HG03565 (cell line): ENCODE measurements around the gene RPS6KA2.
"Not testable (repeated sequence)": the region's sequence is repeated elsewhere in the genome, so short reads cannot be mapped to it uniquely, and the experiment has no call there.

ENCODE experiments used
- ATAC-seq: cut with Tn5 transposase; IDR thresholded peaks from one replicate; pipeline ENCODE4 v1.9.1; 2021; ENCODE audit warnings: mild to moderate bottlenecking, moderate library complexity; ENCODE audit not compliant: unreplicated experiment

Gene RPS6KA2

DNA sequence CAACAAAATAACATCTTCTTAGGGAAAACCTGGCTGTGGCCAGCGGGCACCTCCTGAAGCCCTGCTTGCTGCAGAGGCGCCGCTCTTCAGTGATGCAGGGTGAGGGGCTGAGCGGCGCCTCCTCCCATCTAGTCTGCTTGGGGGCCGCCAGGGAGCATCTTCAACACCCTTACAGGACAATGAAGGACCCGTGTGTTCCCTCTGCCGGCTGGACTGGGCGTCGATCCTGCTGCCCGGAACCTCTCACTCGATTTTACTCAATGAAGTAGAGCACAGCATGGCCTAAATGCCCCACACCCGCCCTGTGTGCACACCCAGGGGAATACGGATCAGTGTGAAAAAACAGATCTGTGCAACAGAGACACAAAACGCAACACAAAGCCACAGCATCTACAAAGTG, 215.8 kb downstream of the RPS6KA2 start:
- no peak for ATAC-seq

DNA sequence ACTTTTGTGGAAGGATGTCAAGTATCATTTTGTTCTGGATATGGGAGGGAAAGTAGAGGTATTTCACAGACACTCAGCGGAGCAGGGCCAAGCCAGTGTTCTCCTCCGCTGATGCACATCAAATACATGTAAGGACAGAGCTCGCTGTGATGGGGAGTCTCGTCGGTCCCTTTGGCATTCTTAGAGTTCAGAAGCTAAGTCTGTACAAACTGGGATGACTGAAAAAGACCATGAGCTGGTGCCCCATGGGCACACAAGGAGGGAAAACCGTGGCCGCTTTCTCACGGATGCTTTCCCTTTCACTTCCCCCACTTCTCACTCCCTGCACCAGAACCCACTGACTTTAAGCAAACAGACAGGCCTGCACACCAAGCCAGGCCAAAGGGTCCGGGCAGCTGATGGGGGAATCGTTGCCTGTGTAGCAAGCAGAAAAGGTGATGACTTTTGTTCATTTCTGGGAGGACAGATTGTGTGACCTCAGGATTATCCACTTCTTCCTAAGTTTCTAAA, 216.6 kb downstream of the RPS6KA2 start:
- no peak for ATAC-seq

DNA sequence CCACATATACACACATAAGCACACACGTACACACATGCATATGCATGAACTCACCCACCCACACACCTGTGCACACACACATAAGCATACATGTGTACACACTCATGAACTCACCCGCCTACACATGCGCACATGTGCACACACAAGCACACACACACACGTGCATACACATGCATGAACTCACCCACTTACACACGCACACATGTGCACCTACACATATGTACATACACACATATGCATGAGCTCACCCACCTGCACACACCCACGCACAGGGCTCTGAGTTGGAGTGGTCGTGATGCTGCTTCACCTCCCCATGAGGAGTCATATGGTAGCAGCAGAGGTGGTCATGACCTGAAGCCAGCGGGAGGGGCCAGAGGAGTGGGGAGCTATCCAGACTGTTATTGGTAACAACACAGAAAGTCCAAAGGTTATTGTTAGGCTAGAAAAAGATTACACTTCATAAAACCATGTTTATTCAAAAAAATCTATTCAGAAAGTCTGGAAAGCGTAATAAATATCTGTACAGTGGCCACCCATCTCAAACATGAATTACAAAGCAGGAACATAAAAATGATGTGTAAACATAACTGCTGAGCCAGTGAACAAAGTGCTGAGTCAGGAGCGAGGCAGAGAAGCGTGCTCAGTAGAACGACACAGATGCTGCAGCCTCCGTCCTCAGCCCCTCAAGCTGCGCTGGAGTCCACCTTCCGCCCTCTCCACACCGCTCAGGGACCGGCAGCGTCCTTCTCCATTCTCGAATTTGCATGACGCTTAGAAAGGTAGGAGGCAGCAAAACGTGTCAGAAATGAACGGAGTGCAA, 217.9 kb downstream of the RPS6KA2 start:
- ATAC-seq: no peak

DNA sequence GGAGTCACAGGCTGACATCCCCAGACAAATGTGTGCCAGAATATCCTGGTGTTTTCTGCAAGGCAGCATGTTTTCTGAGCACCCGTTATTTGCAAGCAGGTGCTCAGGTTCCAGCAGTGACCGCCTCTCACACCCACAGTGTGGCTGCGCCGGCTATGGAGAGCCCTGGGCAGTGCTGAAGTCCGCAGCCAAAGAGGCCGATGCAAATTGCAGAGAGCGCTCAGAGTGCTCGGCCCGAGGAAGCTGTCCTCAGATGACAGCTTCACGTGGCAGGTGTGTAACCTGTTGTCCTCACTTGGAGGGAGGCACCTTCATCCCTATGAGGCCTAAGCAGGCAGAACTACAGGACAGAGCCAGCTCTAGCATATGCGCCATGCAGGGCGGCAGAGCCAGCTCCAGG, 220.9 kb downstream of the RPS6KA2 start:
- no peak for ATAC-seq

DNA sequence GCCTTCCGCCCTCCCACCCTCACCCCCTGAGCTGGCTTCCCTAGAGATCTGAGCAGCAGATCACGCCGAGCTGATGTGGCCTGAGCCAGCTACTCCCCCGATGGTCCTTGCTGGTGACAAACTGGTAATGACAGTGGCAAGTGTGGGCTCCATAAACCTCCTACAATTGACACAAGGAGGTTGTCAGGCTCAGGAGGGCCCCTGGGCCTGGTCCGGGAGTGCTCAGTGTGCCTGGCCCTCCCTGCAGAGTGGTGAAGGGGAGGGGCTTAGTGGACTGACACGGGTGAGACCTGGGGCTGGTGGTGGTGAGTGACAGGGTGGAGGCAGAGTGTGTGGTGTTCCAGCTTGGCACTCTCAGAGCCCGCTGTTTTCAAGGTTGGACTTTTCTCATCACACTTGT, 221.7 kb downstream of the RPS6KA2 start:
- ATAC-seq: no peak

DNA sequence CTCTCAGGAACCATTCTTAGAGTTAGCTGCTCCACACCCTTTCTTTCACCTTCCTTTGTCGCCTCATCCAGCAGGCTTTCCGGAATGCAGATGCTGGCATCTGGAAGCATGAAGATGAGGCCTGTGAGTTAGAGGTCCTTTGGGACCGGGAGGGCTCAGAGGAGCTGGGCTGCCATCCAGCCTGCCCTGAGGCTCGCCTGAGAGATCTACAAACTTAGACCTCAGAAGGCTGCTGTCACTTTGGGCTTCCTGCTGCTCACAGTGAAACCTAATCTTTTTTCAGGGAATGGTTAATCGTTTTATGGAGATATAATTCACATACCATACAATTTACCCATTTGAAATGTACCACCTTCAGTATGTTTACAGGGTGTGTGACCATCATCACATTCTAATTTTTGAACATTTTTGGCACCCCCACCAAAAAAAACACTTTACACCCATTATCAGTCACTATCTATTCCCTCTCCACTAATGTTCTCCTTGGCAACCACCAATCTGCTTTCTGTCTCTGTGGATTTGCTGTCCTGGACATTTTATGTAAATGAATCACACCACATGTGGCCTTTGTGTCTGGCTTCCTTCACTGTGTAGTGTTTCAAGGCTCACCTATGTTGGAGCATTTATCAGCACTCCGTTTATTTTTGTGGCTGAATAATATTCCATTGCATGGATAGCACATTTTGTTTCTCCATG, 224.3 kb downstream of the RPS6KA2 start:
- no peak for ATAC-seq

DNA sequence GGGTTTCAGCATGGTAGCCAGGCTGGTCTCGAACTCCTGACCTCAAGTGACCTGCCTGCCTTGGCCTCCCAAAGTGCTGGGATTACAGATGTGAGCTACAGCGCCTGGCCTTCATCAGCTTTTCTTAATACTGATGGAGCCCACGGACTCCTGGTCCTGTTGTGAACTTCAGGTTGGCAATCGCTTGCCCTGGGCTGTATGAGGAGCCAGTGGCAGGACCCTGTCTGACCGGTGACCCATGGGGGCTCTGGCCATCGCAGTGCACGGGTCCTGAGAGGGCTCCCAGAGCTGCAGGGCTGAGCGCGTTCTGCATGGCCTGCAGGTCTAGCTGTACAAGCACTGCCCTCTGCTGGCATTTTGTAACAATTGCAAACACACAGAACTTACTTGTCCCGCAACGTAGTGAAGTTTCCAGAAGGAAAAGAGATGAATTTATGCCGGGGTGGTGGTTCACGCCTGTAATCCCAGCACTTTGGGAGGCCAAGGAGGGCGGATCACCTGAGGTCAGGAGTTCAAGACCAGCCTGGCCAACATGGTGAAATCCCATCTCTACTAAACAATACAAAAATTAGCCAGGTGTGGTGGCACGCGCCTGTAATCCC, 226.3 kb downstream of the RPS6KA2 start:
- peak; percentile 81 for ATAC-seq

DNA sequence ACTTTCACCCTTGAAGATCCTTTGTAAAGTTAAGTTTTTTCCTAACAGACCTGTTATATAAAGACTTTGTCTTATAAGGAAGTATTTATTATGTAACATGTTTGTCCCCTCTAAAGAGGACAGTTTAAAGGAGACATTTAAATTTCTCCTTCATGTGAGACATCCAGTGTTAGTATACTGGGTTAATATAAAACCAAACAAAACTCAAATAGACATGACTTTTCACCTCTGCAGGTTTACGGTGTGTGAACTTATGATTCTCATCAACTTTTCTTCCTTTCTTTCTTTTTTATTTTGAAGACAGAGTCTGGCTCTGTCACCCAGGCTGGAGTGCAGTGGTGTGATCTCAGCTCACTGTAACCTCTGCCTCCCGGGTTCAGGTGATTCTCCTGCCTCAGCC, 226.9 kb downstream of the RPS6KA2 start:
- no peak for ATAC-seq

DNA sequence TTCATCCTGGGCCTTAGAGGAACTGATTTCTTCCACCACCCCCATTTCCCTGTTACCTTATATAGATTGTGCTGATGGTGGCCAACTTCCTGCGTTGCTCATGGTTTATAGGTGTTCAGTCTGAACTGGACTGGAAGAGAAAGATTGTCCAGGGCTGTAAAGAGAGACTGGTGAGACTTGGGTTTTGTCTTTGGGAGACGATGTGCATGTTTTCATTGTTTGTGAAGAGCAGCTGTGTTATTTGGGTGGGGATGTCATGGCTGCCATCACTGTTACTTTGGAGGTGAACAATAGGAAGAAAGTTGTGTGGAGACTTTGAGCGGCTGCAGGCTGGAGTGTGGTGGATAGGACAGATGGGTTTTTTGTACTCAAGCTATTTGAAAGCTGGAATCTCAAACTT, 228.7 kb downstream of the RPS6KA2 start:
- no peak for ATAC-seq

DNA sequence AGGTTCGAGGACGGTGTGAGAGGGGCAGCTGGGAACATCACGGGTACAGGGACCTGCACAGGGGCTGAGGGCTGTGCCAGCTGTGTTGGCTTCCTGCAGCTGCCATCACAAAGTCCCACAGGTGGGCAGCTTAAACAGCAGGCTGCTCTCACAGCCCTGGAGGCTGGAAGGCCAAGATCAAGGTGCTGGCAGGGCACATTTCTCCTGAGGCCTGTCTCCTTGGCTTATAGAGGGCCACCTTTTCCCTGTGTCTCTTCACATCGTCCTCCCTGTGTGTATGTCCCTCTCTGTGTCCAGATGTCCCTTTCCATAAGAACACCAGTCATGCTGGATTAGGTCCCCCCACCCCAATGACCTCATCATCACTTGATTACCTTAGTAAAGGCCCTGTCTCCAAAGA, 229.2 kb downstream of the RPS6KA2 start:
- no peak for ATAC-seq

DNA sequence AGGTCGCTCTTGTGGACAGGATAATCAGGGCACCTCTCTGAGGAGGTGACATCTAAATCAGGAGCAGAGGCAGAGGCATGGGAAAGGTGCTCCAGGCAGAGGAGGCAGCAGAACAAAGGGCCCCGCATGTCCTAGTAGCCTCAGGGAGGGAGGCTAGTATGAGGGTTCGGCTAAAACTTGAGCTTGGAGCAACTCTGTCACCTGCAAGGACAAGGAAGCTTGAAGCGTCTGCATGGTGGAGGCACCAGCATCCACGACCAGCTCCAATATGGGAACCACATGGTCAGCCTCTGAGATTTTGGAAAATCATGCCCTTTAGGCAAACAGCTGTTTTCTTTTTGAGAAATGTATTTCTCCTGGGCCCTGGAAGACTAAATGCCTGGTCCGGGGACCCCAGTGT, 231.3 kb downstream of the RPS6KA2 start:
- no peak for ATAC-seq

DNA sequence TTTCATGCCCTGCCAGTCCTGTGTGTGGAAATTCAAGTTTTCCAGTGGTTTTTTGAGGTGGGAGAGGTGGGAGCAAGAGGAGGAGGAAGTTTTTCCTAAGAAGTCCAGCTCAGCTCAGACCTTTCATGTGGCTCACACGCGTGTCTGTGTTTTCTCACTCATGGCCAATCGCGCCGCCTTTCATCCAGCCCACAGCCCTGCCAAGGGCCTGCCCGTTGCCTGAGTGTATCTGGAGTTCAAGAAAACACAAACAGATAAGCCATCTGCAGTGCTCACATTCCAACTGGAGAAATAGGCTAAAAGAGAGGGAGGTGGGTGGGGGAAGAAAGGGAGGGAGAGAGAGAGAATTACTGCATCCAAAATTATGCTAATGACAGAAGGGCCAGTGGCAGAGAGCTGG, 231.7 kb downstream of the RPS6KA2 start:
- ATAC-seq: no peak

DNA sequence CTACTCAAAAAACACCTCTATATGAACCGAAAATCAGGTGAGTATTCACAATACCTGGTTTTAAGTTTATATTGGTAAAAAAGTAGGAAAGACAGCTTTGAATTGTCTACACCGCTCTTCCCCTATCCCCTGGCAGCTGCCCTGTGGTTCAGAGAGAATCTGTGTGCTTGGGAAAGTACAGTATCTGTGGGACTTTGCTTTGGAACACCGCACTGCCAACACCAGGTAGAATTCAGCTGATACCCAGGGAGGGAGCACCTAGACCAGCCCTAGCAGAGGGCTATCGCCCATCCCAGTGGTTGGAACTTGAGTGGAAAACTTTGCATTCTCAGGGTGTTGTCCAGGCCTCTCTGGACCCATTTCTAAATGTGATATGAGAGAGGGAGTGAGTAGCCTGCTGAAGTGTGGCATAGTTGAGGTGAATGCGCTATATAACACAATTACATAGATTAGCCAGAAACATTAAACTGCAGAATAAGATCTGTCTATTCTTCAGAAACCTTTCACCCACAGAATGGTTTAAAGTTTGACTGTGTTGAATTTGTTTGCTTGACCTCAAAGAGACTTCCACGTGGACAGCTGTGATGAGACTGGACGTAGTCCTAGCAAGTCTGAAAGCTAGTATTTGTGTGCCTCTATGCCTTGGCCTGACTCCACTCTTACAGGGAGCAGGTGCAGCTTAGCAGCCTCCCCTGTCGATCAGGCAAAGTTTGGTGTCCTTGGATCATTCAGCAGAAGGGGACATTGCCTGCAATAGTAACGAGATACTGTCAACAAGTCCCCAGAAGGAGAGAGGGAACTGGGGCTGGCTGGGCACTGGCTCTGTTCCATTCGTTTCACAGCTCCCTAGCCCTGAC, 232.8 kb downstream of the RPS6KA2 start:
- no peak for ATAC-seq

DNA sequence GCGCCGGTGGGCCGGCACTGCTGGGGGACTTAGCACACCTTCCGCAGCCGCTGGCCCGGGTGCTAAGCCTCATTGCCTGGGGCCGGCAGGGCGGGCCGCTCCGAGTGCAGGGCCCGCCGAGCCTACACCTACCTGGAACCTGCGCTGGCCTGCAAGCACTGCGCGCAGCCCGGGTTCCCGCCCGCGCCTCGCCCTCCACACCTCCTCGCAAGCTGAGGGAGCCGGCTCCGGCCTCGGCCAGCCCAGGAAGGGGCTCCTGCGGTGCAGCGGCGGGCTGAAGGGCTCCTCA, 233.6 kb downstream of the RPS6KA2 start:
- ATAC-seq: no peak

DNA sequence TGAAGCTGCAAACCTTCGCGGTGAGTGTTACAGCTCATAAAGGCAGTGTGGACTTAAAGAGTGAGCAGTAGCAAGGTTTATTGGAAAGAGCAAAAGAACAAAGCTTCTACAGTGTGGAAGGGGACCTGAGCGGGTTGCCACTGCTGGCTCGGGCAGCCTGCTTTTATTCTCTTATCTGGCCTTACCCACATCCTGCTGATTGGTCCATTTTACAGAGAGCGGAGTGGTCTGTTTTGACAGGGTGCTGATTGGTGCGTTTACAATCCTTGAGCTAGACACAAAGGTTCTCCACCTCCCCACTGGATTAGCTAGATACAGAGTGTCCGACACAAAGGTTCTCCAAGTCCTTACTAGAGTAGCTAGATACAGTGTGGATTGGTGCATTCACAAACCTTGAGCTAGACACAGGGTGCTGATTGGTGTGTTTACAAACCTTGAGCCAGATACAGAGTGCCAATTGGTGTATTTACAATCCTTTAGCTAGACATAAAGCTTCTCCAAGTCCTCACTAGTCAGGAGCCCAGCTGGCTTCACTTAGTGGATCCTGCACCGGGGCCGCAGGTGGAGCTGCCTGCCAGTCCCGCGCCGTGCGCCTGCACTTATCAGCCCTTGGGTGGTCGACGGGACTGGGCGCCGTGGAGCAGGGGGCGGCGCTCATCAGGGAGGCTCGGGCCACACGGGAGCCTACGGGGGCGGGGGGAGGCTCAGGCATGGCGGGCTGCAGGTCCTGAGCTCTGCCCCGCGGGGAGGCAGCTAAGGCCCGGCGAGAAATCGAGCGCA, 234.1 kb downstream of the RPS6KA2 start:
- not testable (repeated sequence) for ATAC-seq

DNA sequence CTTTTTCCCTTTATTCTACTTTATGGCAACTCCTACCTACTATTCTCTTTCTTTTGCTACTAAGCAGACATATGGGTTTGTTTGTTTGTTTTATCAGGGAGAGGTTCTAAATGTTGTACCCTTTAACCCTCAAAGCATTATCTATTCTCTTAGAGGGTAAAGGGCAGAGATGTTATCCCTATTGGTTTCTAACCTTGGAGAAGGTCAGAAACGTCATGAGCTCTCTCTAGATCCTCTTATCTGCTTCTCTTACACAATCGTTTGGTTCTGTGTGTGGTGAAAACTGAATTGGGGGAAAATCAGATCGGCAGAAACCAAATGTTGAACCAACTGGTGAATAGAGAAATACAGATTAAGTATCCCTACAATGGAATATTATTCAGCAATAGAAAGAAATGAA, 237.9 kb downstream of the RPS6KA2 start:
- no peak for ATAC-seq

DNA sequence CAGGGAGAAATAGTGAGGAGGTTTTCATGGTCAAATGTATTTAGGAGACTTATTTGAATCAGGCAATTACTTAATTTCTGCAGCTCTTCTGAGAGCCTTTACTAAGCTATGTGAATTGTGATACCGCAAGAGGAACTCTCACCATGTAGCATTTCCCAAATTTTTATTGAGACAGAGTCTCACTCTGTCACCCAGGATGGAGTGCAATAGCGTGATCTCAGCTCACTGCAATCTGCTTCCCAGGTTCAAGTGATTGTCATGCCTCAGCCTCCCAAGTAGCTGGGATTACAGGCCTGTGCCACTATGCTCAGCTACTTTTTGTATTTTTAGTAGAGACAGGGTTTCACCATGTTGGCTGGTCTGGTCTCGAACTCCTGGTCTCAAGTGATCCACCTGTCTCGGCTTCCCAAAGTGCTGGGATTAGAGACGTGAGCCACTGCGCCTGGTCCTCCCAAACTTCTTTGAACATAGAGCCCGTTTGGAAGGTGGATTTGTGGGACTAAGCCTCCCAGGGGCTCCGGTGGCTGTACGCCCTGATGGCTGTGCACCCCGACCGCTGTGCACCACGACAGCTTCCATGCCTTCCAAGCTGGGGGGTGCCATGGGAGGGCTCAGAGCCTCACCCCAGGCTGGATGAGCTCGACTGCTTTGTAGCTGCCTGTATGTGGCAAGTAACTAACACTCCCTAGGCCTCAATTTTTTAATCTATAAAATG, 238.6 kb downstream of the RPS6KA2 start:
- ATAC-seq: no peak

DNA sequence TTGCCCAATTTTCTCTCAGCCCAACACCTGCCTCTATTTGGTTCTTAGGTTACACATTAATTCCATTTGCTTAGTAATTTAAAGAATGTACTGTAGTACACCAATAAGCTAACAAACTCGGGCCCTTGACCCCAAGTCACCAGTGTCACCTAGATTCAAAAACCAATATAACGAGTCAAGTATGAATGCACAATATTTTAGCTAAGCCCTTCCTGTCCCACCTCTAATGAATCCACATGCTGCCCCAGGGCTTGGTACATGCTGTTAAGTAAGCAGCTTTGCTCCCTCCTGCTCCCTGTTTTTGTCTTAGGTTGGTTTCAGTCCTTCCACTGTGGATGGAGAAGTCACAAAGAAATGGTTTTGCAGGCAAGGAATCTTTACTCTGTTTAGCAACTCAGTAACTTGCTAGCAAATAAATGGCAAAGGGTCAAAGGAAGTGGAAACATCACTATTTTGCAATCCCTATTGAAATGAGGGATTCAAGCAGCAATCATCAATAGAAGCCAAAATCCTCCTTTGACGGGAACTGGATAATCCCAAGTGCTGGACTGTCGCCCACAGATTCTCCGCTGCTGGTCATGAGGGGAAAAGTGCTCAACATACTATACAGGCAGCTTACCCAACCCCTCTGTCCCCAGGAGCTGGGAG, 239.3 kb downstream of the RPS6KA2 start:
- no peak for ATAC-seq

DNA sequence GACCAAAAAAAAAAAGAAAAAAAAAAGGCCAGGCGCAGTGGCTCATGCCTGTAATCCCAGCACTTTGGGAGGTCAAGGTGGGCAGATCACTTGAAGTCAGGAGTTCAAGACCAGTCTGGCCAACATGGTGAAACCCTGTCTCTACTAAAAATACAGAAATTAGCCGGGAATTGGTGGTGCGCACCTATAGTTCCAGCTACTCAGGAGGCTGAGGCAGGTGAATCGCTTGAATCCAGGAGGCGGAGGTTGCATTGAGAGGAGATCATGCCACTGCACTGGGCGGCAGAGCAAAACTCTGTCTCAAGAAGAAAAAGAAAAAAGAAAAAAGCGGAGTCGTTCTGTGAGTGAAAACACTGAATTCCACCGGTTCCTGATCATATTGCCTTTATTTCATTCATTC, 240.0 kb downstream of the RPS6KA2 start:
- ATAC-seq: not testable (repeated sequence)
